KBM-7 (cell line): ENCODE results near the gene TRABD2B.

ENCODE experiments used
- DNase-seq: peaks from one replicate; pipeline ENCODE4 v3.0.0-alpha.2; 2015
- in situ Hi-C: fragments of 300-500 bp; cut with MboI; formaldehyde crosslinking; loops from 2 replicates; pipeline ENCODE4 v1.14.3; 2020; ENCODE audit warnings: low sequenced_read_pairs, low pct_unique_long_range_greater_than_20kb, mixed read lengths

Gene TRABD2B

GRCh38 chr1:47711184-47711847 lies 285.9 kb downstream of the TRABD2B start:
- in situ Hi-C loops: loop anchor here (25.0 kb wide), 2 partner anchors 274 to 524 kb away; partner anchors contain the start of genes FOXD2 and PDZK1IP1

More at GRCh38 chr1:47711184-47711847, 285.9 kb downstream of the TRABD2B start:
- no peak for DNase-seq
